Eye (tissue), 1 donor: ENCODE results near the gene SFXN2.
"Not testable (repeated sequence)": the region's sequence is repeated elsewhere in the genome, so short reads cannot be mapped to it uniquely, and the experiment has no call there.

Experiments used
- DNase-seq: peaks from one replicate; pipeline ENCODE4 v3.0.0-alpha.2; 2015

Gene SFXN2

GRCh38 chr10:102714621-102715455 is at the start of gene SFXN2:
TSS of gene SFXN2 (plus strand) at chr10:102714636. CDS start at chr10:102726637, 12,001 bp downstream.
- DNase-seq: no peak

GRCh38 chr10:102665904-102666509 is 48.4 kb upstream of the SFXN2 start:
- DNase-seq: no peak

- not testable (repeated sequence) for DNase-seq
Measured at GRCh38 chr10:102667411-102667810, 47.0 kb upstream of the SFXN2 start.

- DNase-seq: no peak
Measured at GRCh38 chr10:102668326-102669107, 45.9 kb upstream of the SFXN2 start.

GRCh38 chr10:102669206-102670064 is 45.0 kb upstream of the SFXN2 start:
- peak; percentile 43 for DNase-seq

- peak; percentile 61 for DNase-seq
Measured at GRCh38 chr10:102670065-102670670, 44.3 kb upstream of the SFXN2 start.

- DNase-seq: peak; percentile 71
Measured at GRCh38 chr10:102670871-102671434, 43.5 kb upstream of the SFXN2 start.

GRCh38 chr10:102673236-102673818 is 41.1 kb upstream of the SFXN2 start:
- peak; percentile 63 for DNase-seq

- DNase-seq: peak; percentile 94
Measured at GRCh38 chr10:102673819-102674511, 40.5 kb upstream of the SFXN2 start.

- peak; percentile 77 for DNase-seq
Measured at GRCh38 chr10:102674566-102674965, 39.9 kb upstream of the SFXN2 start.

- peak; percentile 83 for DNase-seq
Measured at GRCh38 chr10:102675011-102675665, 39.3 kb upstream of the SFXN2 start.

- peak; percentile 80 for DNase-seq
Measured at GRCh38 chr10:102675666-102676533, 38.5 kb upstream of the SFXN2 start.

GRCh38 chr10:102676534-102677315 is 37.7 kb upstream of the SFXN2 start:
- peak; percentile 45 for DNase-seq

GRCh38 chr10:102677331-102678067 is 36.9 kb upstream of the SFXN2 start:
- peak; percentile 48 for DNase-seq

GRCh38 chr10:102678068-102678400 is 36.4 kb upstream of the SFXN2 start:
- no peak for DNase-seq

- DNase-seq: peak; percentile 93
Measured at GRCh38 chr10:102678842-102679289, 35.6 kb upstream of the SFXN2 start.

- no peak for DNase-seq
Measured at GRCh38 chr10:102679596-102679995, 34.8 kb upstream of the SFXN2 start.
